ENCODE results near the gene TBC1D28. TPM values are rescaled to one million over a fixed set of nuclear protein-coding genes. Genes with fewer than 3 reads are reported as not detected.

TBC1D28 gene
- not detected in 2 replicates for total RNA-seq

GRCh38 chr17:18644291-18644690 lies at the start of gene TBC1D28:
TSS of gene TBC1D28 (minus strand) at chr17:18644391. CDS start at chr17:18641352, 3,039 bp downstream.

GRCh38 chr17:18681767-18682571 lies 37.8 kb upstream of the TBC1D28 start, which contains the start of gene FOXO3B:
TSS of gene FOXO3B (minus strand) at chr17:18682314. CDS start at chr17:18681651, 663 bp downstream.

Other genes with a start within 250 kb of the TBC1D28 start
- not detected in 2 replicates for gene LGALS9C, start 167.6 kb downstream of the TBC1D28 start, total RNA-seq
- 3.8 and 8.1 TPM in 2 replicates for gene FOXO3B, start 37.9 kb upstream of the TBC1D28 start, total RNA-seq
- under 0.01 TPM in 1 of 2 replicates, not detected in the other for gene FBXW10, start 99.7 kb upstream of the TBC1D28 start, total RNA-seq
- 61.9 and 79.6 TPM in 2 replicates for gene TVP23B, start 136.8 kb upstream of the TBC1D28 start, total RNA-seq
- 25.8 and 37.8 TPM in 2 replicates for gene PRPSAP2, start 213.7 kb upstream of the TBC1D28 start, total RNA-seq